HG02870 (cell line): ENCODE results near the gene TTN.
"Not testable (repeated sequence)": the region's sequence is repeated elsewhere in the genome, so short reads cannot be mapped to it uniquely, and the experiment has no call there.

ENCODE experiments used
- ATAC-seq: cut with Tn5 transposase; IDR thresholded peaks from one replicate; pipeline ENCODE4 v1.9.1; 2021; ENCODE audit warnings: mild to moderate bottlenecking, moderate library complexity; ENCODE audit not compliant: unreplicated experiment

The TTN gene

GRCh38 chr2:178542569-178542968, 264.7 kb downstream of the TTN start:
- no peak for ATAC-seq

- no peak for ATAC-seq
Measured at GRCh38 chr2:178542161-178542560, 265.1 kb downstream of the TTN start.

- ATAC-seq: peak; percentile 38
Measured at GRCh38 chr2:178536037-178536436, 271.2 kb downstream of the TTN start.

GRCh38 chr2:178531168-178531567, 276.1 kb downstream of the TTN start:
- ATAC-seq: peak; percentile 2

GRCh38 chr2:178530625-178531142, 276.5 kb downstream of the TTN start:
- ATAC-seq: peak; percentile 92

- ATAC-seq: peak; percentile 2
Measured at GRCh38 chr2:178530131-178530530, 277.1 kb downstream of the TTN start.

GRCh38 chr2:178529194-178529593, 278.0 kb downstream of the TTN start:
- no peak for ATAC-seq

- ATAC-seq: no peak
Measured at GRCh38 chr2:178528647-178529046, 278.6 kb downstream of the TTN start.

GRCh38 chr2:178527592-178527991, 279.6 kb downstream of the TTN start:
- ATAC-seq: no peak

GRCh38 chr2:178526256-178526655, 281.0 kb downstream of the TTN start:
- ATAC-seq: no peak

GRCh38 chr2:178525460-178525859, 281.8 kb downstream of the TTN start:
- not testable (repeated sequence) for ATAC-seq

- ATAC-seq: not testable (repeated sequence)
Measured at GRCh38 chr2:178525010-178525409, 282.2 kb downstream of the TTN start.

GRCh38 chr2:178523596-178524134, 283.6 kb downstream of the TTN start:
- ATAC-seq: no peak

- peak; percentile 95 for ATAC-seq
Measured at GRCh38 chr2:178522950-178523595, 284.1 kb downstream of the TTN start.

- ATAC-seq: no peak
Measured at GRCh38 chr2:178521304-178522150, 285.7 kb downstream of the TTN start.

GRCh38 chr2:178517496-178517895, 289.7 kb downstream of the TTN start:
- ATAC-seq: no peak

- ATAC-seq: peak; percentile 73
Measured at GRCh38 chr2:178514664-178515063, 292.6 kb downstream of the TTN start.

- ATAC-seq: no peak
Measured at GRCh38 chr2:178513876-178514275, 293.3 kb downstream of the TTN start.

GRCh38 chr2:178512484-178512883, 294.7 kb downstream of the TTN start:
- ATAC-seq: no peak

GRCh38 chr2:178510384-178510783, 296.8 kb downstream of the TTN start:
- ATAC-seq: no peak

GRCh38 chr2:178508646-178509045, 298.6 kb downstream of the TTN start:
- no peak for ATAC-seq

GRCh38 chr2:178506949-178507348, 300.3 kb downstream of the TTN start:
- no peak for ATAC-seq
